Measurements from ENCODE around the gene MPV17L2. TPM values are rescaled to one million over a fixed set of nuclear protein-coding genes. Genes with fewer than 3 reads are reported as not detected.

The MPV17L2 gene
- total and polyA plus RNA-seq, 2 donors (not counting 1 experiment from before 2014, with no cell fraction given), result 8.6 to 23.0 TPM

DNA sequence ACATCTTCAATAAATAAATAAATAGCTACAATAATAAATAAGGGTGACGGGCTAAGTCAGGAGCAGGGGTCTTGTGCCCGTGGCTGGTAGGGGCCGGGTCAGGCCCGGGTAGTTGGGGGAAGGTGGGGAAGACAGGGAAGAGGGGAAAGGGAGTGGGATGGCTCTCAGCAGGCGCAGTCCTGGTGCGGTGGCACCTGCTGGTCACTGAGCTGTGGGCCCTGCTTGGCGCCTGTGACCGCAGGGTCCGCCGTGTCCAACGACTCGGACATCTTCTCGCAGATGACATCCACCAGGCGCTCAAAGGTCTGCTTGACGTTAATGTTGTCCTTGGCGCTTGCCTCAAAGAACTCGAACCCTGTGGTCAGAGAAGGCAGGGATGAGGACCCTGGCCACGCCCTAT is 4.3 kb downstream of the MPV17L2 start:
- no peak for TF ChIP-seq EZH2 (IDR thresholded peaks at IDR 0.05; ENCODE audit: borderline replicate concordance, insufficient read depth, low read depth, low read length, poor library complexity, severe bottlenecking)
- TF ChIP-seq, protein P1, sequence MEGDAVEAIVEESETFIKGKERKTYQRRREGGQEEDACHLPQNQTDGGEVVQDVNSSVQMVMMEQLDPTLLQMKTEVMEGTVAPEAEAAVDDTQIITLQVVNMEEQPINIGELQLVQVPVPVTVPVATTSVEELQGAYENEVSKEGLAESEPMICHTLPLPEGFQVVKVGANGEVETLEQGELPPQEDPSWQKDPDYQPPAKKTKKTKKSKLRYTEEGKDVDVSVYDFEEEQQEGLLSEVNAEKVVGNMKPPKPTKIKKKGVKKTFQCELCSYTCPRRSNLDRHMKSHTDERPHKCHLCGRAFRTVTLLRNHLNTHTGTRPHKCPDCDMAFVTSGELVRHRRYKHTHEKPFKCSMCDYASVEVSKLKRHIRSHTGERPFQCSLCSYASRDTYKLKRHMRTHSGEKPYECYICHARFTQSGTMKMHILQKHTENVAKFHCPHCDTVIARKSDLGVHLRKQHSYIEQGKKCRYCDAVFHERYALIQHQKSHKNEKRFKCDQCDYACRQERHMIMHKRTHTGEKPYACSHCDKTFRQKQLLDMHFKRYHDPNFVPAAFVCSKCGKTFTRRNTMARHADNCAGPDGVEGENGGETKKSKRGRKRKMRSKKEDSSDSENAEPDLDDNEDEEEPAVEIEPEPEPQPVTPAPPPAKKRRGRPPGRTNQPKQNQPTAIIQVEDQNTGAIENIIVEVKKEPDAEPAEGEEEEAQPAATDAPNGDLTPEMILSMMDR (IDR thresholded peaks at IDR 0.05), result no peak
- H3K4me1 Mint-ChIP-seq, result peaks cover 25% of the 10 kb centered on the region
- 97% methylated on average over 18 of the region's 18 CpGs for WGBS (ENCODE audit: insufficient coverage)
- Histone ChIP-seq H3K36me3 (replicated peaks in 1 of 2; ENCODE audit: control extremely low read depth in 1 of 2, control insufficient read depth in 1 of 2, extremely low read depth in 1 of 2, insufficient read depth in 2 of 2, low read length in 1 of 2) (peaks cover 0 to 30% of the 10 kb centered on the region in 2 experiments), H4K20me1 (ENCODE audit: control insufficient read depth, insufficient read depth, low read length, poor library complexity, severe bottlenecking) (no peaks in the 10 kb centered on the region), H3K27ac (ENCODE audit: low read length in 2 of 2) (no peak overlapping the region), H3K4me3 (ENCODE audit: control extremely low read depth in 1 of 5, extremely low read depth in 1 of 5, insufficient read depth in 1 of 5, low read depth in 2 of 5, low read length in 4 of 5) (no peak overlapping the region), H3K9ac (ENCODE audit: low read length) (no peak overlapping the region), H3K79me2 (ENCODE audit: control insufficient read depth, insufficient read depth, low read length) (peaks cover 15% of the 10 kb centered on the region), H3K4me2 (replicated peaks; ENCODE audit: low read depth, low read length, poor library complexity, severe bottlenecking) (no peak overlapping the region), H2AFZ (ENCODE audit: insufficient read depth, low read depth, low read length, poor library complexity, severe bottlenecking) (no peak overlapping the region), H3K4me1 (ENCODE audit: control insufficient read depth in 2 of 2, insufficient read depth in 2 of 2, low read length in 2 of 2) (peaks cover 16 to 22% of the 10 kb centered on the region in 2 donors), H3K27me3 (replicated peaks in 1 of 4; ENCODE audit: control extremely low read depth in 1 of 4, control insufficient read depth in 3 of 4, insufficient read depth in 4 of 4, low read length in 3 of 4) (no peaks in the 10 kb centered on the region), H3K9me3 (ENCODE audit: control extremely low read depth in 1 of 3, control insufficient read depth in 2 of 3, insufficient read depth in 1 of 3, low read length in 2 of 3) (no peaks in the 10 kb centered on the region)
- ChIA-PET CTCF (interaction anchor here (1.1 to 2.4 kb wide), 3 partner anchors 13 to 222 kb away, joined by 3 to 5 read pairs (median 4); partner anchors contain the start of gene SSBP4), POLR2A (interaction anchor here (0.7 kb wide), 1 partner anchor 8 kb away, joined by 4 read pairs; no protein-coding TSS in a partner anchor)
- intact Hi-C loops (cut with micrococcal nuclease), result loop anchor here (10.0 kb wide), 1 partner anchor 443 kb away; the partner anchor contains the start of gene FCHO1
- no peak overlapping the region for H3K4me3 Mint-ChIP-seq
- H3K27me3 Mint-ChIP-seq, result no peaks in the 10 kb centered on the region
- ATAC-seq (ENCODE audit: low read depth) (no peak), DNase-seq (no peak)
- peak overlapping the region; percentile 6 for H3K27ac Mint-ChIP-seq
- H3K9me3 Mint-ChIP-seq (ENCODE audit: insufficient read depth), result no peaks in the 10 kb centered on the region

DNA sequence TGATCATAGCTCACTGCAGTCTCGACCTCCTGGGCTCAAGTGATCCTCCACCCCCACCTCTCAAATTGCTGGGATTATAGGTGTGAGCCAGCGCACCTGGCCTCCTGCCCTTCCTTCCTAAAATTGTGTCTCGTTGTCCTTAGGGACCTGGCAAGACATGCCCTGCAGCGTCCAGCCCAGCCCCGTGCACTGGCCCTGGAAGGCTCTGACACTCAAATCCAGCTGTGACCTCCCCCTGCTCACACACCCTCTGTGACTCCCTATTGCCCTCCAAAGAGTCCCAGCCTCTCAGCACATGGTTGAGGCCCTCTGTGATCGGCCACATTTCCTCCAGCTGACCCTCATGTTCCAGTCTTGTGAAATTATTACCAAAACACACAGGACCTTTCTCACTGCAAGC is 4.9 kb downstream of the MPV17L2 start:
- Mint-ChIP-seq H3K27ac (no peak overlapping the region), H3K4me1 (peaks cover 27% of the 10 kb centered on the region), H3K4me3 (no peak overlapping the region), H3K9me3 (ENCODE audit: insufficient read depth) (no peaks in the 10 kb centered on the region), H3K27me3 (no peaks in the 10 kb centered on the region)
- POLR2A ChIA-PET, result interaction anchor here (0.5 to 0.7 kb wide), 2 partner anchors 26 to 145 kb away, joined by 4 to 9 read pairs; no protein-coding TSS in a partner anchor
- Histone ChIP-seq H3K27ac (ENCODE audit: low read length in 2 of 2) (no peak overlapping the region), H3K79me2 (ENCODE audit: control insufficient read depth, insufficient read depth, low read length) (peaks cover 21% of the 10 kb centered on the region), H4K20me1 (ENCODE audit: control insufficient read depth, insufficient read depth, low read length, poor library complexity, severe bottlenecking) (no peaks in the 10 kb centered on the region), H3K36me3 (replicated peaks in 1 of 2; ENCODE audit: control extremely low read depth in 1 of 2, control insufficient read depth in 1 of 2, extremely low read depth in 1 of 2, insufficient read depth in 2 of 2, low read length in 1 of 2) (peaks cover 0 to 30% of the 10 kb centered on the region in 2 experiments), H3K4me1 (ENCODE audit: control insufficient read depth in 2 of 2, insufficient read depth in 2 of 2, low read length in 2 of 2) (peaks cover 20 to 28% of the 10 kb centered on the region in 2 donors), H3K27me3 (replicated peaks in 1 of 4; ENCODE audit: control extremely low read depth in 1 of 4, control insufficient read depth in 3 of 4, insufficient read depth in 4 of 4, low read length in 3 of 4) (no peaks in the 10 kb centered on the region), H3K4me3 (ENCODE audit: control extremely low read depth in 1 of 5, extremely low read depth in 1 of 5, insufficient read depth in 1 of 5, low read depth in 2 of 5, low read length in 4 of 5) (no peak overlapping the region), H3K9me3 (ENCODE audit: control extremely low read depth in 1 of 3, control insufficient read depth in 2 of 3, insufficient read depth in 1 of 3, low read length in 2 of 3) (no peaks in the 10 kb centered on the region), H3K4me2 (replicated peaks; ENCODE audit: low read depth, low read length, poor library complexity, severe bottlenecking) (no peak overlapping the region), H3K9ac (ENCODE audit: low read length) (no peak overlapping the region), H2AFZ (ENCODE audit: insufficient read depth, low read depth, low read length, poor library complexity, severe bottlenecking) (no peak overlapping the region)
- 93% methylated on average over 6 of the region's 6 CpGs for WGBS (ENCODE audit: insufficient coverage)
- no peak for TF ChIP-seq EZH2 (IDR thresholded peaks at IDR 0.05; ENCODE audit: borderline replicate concordance, insufficient read depth, low read depth, low read length, poor library complexity, severe bottlenecking)
- TF ChIP-seq, protein P1 (IDR thresholded peaks at IDR 0.05), result no peak
- CTCF ChIA-PET, result interaction anchor here (1.1 to 2.4 kb wide), 4 partner anchors 13 to 221 kb away, joined by 3 to 5 read pairs (median 4); partner anchors contain the start of gene SSBP4
- DNase-seq, result no peak
- intact Hi-C loops (cut with micrococcal nuclease), result loop anchor here (10.0 kb wide), 1 partner anchor 443 kb away; the partner anchor contains the start of gene FCHO1
- ATAC-seq (ENCODE audit: low read depth), result no peak
